GM23248 (cell line): ENCODE data around the gene SV2B.

Experiments
- EZH2 ChIP-seq: fragments of 200-600 bp; sonication (generic); IDR thresholded peaks from 2 replicates; pipeline ENCODE4 v1.6.1; 2018; ENCODE audit warnings: antibody characterized with exemption, mild to moderate bottlenecking; ENCODE audit not compliant: insufficient read depth, poor library complexity, severe bottlenecking
- EZH2phosphoT487 ChIP-seq: fragments of 200-600 bp; sonication (generic); IDR thresholded peaks from 2 replicates; pipeline ENCODE4 v1.6.1; 2018; ENCODE audit warnings: antibody characterized with exemption, moderate library complexity, mild to moderate bottlenecking, low read depth; ENCODE audit not compliant: insufficient read depth

DNA sequence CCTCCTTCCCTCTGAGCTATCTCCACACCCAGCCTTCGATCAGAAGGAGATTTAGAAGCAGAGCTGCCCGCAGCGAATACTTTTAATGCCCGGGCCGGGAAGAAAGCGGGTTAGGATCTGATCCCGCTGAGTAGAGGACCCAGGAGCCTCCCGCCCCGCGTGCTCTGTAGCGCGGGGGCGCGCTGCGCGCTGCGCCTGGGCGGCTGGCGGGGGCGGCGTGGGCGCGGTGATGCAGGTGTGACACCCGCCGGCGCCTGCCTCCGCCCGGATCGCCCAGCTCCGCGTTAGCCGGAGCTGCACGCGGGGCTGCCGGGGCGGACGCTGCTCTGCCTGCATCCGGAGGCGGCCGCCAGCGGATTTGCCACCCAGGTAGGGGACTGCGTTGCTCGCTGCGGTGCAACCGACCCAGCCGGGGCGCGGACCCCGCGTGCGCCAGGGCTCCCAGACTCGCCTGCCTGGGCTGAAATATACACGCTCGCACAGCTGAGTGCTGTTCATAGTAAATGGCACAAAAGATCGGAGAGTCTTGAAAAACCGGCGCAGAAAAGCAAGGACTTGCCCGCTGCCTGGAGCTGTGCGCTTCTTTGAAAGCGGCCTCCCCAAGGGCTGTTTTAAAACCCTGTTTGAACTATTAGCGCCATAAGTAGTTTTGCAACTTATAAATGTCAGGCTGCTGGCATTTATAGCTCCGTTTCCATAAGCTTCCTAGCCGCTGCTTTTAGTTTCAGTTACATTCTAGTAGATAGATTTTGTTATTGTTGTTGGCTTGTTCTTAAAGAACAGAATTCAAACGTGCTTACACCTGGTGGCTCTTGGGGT lies at the start of gene SV2B:
- TF ChIP-seq EZH2 = peak; percentile 56
- no peak for TF ChIP-seq EZH2phosphoT487
